Colonic mucosa (tissue), 4 donors: ENCODE data around the gene GSG1L. TPM values are rescaled to one million over a fixed set of nuclear protein-coding genes. Genes with fewer than 3 reads are reported as not detected.
"Not testable (repeated sequence)": the region's sequence is repeated elsewhere in the genome, so short reads cannot be mapped to it uniquely, and the experiment has no call there.

Source experiments
- DNase-seq: peaks from one replicate; pipeline ENCODE4 v3.0.0-alpha.2; 2020
- H3K27ac ChIP-seq: fragments of 200-600 bp; one replicate; pipeline ENCODE4 v1.8.0; 2021
- H3K27me3 ChIP-seq: fragments of 200-600 bp; one replicate; pipeline ENCODE4 v1.8.0; 2021
- H3K36me3 ChIP-seq: fragments of 200-600 bp; one replicate; pipeline ENCODE4 v1.8.0; 2021
- H3K4me1 ChIP-seq: fragments of 200-600 bp; one replicate; pipeline ENCODE4 v1.8.0; 2021; ENCODE audit warnings: mild to moderate bottlenecking
- H3K4me3 ChIP-seq: fragments of 200-600 bp; one replicate; pipeline ENCODE4 v1.8.0; 2021
- H3K9ac ChIP-seq, 2 donors: one replicate each; pipeline ENCODE4 v1.7.0; 2013; ENCODE audit warnings: control low read depth in 2 of 2, low read depth in 2 of 2, low read length in 2 of 2
- H3K9me3 ChIP-seq: fragments of 200-600 bp; one replicate; pipeline ENCODE4 v1.8.0; 2021
- CTCF ChIP-seq: fragments of 200-600 bp; IDR thresholded peaks from one replicate; pipeline ENCODE4 v1.8.0; 2022; ENCODE audit warnings: antibody characterized with exemption, mild to moderate bottlenecking
- intact Hi-C: fragments of 100-400 bp; cut with DNase I; formaldehyde crosslinking; loops from one replicate; pipeline ENCODE4 v1.14.1; 2022
- total RNA-seq, 2 donors: library from RNA; stranded (reverse); fragmentation: NEBNext Ultra II Directional in 1 of 2; extraction: Animal tissue kit (Norgen Biotek cat#: 25700) in 1 of 2; gene quantifications; one replicate each; pipeline ENCODE4 v1.2.1, GENCODE V29; 2021
- donor health status: healthy.
- donor health status: DM: no; HTN: no; CAD: no.
- donor health status: DM: no; HTN: no; CAD: no.

GSG1L gene
- total RNA-seq, 2 donors from 2014 or later: 0.13 to 0.15 TPM

GRCh38 chr16:27951489-27952120 is 111.9 kb downstream of the GSG1L start:
- Histone ChIP-seq H3K9me3 (no peaks in the 10 kb centered on the region), H3K4me3 (no peak overlapping the region), H3K27me3 (no peaks in the 10 kb centered on the region), H3K36me3 (no peaks in the 10 kb centered on the region), H3K9ac (no peak overlapping the region), H3K4me1 (no peaks in the 10 kb centered on the region), H3K27ac (no peak overlapping the region)
- no peak for DNase-seq
- TF ChIP-seq CTCF: no peak
- intact Hi-C loops: loop anchor here (10.0 kb wide), 1 partner anchor 47 kb away; no protein-coding TSS in a partner anchor

GRCh38 chr16:27950206-27950887 is 113.2 kb downstream of the GSG1L start:
- H3K9ac ChIP-seq: no peak overlapping the region
- H3K27ac ChIP-seq: no peak overlapping the region
- no peaks in the 10 kb centered on the region for H3K36me3 ChIP-seq
- H3K4me3 ChIP-seq: no peak overlapping the region
- no peaks in the 10 kb centered on the region for H3K9me3 ChIP-seq
- intact Hi-C loops: loop anchor here (10.0 kb wide), 1 partner anchor 46 kb away; no protein-coding TSS in a partner anchor
- TF ChIP-seq CTCF: no peak
- DNase-seq: no peak
- no peaks in the 10 kb centered on the region for H3K4me1 ChIP-seq
- H3K27me3 ChIP-seq: no peaks in the 10 kb centered on the region

GRCh38 chr16:27947696-27948095 is 115.8 kb downstream of the GSG1L start:
- no peaks in the 10 kb centered on the region for H3K9me3 ChIP-seq

GRCh38 chr16:27945233-27945973 is 118.1 kb downstream of the GSG1L start:
- Histone ChIP-seq H3K27me3 (no peaks in the 10 kb centered on the region), H3K27ac (no peak overlapping the region), H3K9me3 (no peaks in the 10 kb centered on the region), H3K4me3 (no peak overlapping the region), H3K9ac (no peak overlapping the region), H3K36me3 (no peaks in the 10 kb centered on the region), H3K4me1 (no peaks in the 10 kb centered on the region)
- TF ChIP-seq CTCF: no peak
- intact Hi-C loops: no loop called here
- DNase-seq: no peak

More at GRCh38 chr16:27947696-27948095, 115.8 kb downstream of the GSG1L start:
- H3K4me3 ChIP-seq: no peak overlapping the region
- H3K36me3 ChIP-seq: no peaks in the 10 kb centered on the region
- no peaks in the 10 kb centered on the region for H3K27me3 ChIP-seq
- H3K27ac ChIP-seq: no peak overlapping the region
- DNase-seq: no peak
- intact Hi-C loops: no loop called here
- no peak overlapping the region for H3K9ac ChIP-seq
- no peak for TF ChIP-seq CTCF
- H3K4me1 ChIP-seq: no peaks in the 10 kb centered on the region

- intact Hi-C loops: no loop called here
- Histone ChIP-seq H3K4me1 (no peaks in the 10 kb centered on the region), H3K9ac (no peak overlapping the region), H3K27me3 (no peaks in the 10 kb centered on the region), H3K4me3 (no peak overlapping the region), H3K27ac (no peak overlapping the region), H3K9me3 (no peaks in the 10 kb centered on the region), H3K36me3 (no peaks in the 10 kb centered on the region)
- DNase-seq: no peak
- no peak for TF ChIP-seq CTCF
Observed at GRCh38 chr16:27943766-27944165, 119.7 kb downstream of the GSG1L start.

GRCh38 chr16:27942071-27942470 is 121.4 kb downstream of the GSG1L start:
- DNase-seq, H3K4me3 ChIP-seq, H3K9ac ChIP-seq, H3K9me3 ChIP-seq, H3K4me1 ChIP-seq, H3K27ac ChIP-seq, H3K36me3 ChIP-seq, intact Hi-C loops, H3K27me3 ChIP-seq: not testable (repeated sequence)
